ENCODE data around the gene PIN4.

Gene PIN4

DNA sequence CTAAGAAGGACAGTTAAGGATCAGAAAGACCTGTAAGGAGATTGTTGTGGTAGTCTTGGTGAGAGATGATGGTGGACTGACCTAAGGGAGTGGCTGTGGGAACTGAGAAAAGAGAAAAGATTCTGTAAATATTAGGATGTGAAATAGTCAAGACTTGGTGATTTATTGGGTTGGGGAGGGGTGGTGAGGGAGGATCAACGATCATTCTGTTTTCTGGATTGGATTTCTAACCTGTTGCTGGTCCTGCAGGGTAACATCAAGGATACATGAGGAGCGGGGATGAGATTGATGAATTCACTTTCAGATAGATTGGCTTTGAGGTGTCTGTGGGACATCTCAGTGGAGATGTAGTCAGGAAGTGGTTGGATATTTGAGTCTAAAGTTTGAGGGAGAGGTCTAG is 1.4 kb downstream of the PIN4 start:
- H3K4me3 ChIP-seq (ENCODE audit: low read depth, low read length), result peak overlapping the region; percentile 73; the same call in 1 of the 2 replicates
- ChIA-PET CTCF (no interaction called here), POLR2A (no interaction called here)

DNA sequence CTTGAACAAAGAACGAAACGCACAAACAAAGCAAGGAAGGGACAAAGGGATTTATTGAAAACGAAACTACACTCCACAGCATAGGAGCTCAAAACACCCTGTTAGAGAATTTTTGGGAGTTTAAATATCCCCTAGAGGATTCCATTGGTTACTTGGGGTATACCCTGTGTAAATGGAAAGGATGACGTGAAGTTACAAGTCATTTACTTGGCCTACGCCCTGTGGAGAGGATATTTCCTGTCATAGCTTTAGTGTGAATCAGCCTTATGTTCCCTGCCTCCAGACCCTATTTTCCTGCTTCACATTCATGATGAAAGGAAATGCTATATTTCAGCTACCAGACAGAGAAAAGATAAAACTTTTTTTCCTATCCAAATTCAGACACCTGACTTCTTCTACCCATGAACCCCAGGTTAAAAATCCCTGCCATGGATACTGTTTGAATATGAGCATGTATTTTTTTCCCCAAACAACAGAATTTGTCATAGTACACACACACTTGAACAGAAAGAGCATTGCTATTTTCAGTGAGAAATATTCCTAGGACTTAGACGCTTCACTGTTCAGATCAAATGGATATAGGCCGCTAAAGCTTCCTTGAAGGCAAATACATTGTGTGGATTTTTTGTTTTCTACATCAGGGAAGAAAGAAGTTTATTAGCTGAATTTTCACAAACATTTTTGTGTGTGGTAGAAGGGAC is 20.4 kb downstream of the PIN4 start:
- CTCF ChIA-PET, result no interaction called here
- POLR2A ChIA-PET, result no interaction called here
- TF ChIP-seq, protein P1, sequence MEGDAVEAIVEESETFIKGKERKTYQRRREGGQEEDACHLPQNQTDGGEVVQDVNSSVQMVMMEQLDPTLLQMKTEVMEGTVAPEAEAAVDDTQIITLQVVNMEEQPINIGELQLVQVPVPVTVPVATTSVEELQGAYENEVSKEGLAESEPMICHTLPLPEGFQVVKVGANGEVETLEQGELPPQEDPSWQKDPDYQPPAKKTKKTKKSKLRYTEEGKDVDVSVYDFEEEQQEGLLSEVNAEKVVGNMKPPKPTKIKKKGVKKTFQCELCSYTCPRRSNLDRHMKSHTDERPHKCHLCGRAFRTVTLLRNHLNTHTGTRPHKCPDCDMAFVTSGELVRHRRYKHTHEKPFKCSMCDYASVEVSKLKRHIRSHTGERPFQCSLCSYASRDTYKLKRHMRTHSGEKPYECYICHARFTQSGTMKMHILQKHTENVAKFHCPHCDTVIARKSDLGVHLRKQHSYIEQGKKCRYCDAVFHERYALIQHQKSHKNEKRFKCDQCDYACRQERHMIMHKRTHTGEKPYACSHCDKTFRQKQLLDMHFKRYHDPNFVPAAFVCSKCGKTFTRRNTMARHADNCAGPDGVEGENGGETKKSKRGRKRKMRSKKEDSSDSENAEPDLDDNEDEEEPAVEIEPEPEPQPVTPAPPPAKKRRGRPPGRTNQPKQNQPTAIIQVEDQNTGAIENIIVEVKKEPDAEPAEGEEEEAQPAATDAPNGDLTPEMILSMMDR (IDR thresholded peaks at IDR 0.05; ENCODE audit: insufficient read depth, low read length, missing control alignments), result no peak
- DNase-seq (ENCODE audit: low read depth, low spot score), result peak; percentile 12
- H3K4me3 ChIP-seq (ENCODE audit: low read depth, low read length), result no peak overlapping the region

More for the DNA sequence above, 1.4 kb downstream of the PIN4 start:
- no peak for DNase-seq (ENCODE audit: low read depth, low spot score)
- TF ChIP-seq, protein P1 (IDR thresholded peaks at IDR 0.05; ENCODE audit: insufficient read depth, low read length, missing control alignments), result no peak

DNA sequence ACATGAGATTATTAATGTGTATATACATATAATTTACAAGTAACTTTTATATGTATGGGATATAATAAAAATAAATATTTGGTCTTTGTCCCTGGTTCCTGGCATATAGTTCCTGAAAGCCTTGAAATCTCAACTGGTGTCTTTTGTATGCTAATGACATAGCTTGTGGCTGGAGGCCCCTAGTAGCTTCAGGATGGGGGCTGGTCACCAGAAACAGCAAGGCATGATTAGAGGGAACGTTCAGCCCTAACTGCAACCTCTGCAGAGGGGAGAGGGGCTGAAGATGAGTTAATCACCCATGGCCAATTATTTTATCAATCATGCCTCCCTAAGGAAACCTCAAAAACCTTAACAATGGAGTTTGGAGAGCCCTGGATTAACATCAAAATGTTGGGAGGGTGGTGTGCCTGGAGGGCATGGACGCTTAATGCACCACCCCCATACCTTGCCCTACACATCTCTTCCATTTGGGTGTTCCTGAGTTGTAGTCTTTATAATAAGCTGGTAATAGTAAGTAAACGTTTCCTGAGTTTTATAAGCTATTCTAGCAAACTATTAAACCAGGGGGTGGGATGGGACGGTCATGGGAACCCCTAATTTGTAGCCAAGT is 21.3 kb downstream of the PIN4 start:
- no peak for DNase-seq (ENCODE audit: low read depth, low spot score)
- ChIA-PET POLR2A (no interaction called here), CTCF (no interaction called here)
- H3K4me3 ChIP-seq (ENCODE audit: low read depth, low read length), result no peak overlapping the region
- TF ChIP-seq, protein P1 (IDR thresholded peaks at IDR 0.05; ENCODE audit: insufficient read depth, low read length, missing control alignments), result no peak

DNA sequence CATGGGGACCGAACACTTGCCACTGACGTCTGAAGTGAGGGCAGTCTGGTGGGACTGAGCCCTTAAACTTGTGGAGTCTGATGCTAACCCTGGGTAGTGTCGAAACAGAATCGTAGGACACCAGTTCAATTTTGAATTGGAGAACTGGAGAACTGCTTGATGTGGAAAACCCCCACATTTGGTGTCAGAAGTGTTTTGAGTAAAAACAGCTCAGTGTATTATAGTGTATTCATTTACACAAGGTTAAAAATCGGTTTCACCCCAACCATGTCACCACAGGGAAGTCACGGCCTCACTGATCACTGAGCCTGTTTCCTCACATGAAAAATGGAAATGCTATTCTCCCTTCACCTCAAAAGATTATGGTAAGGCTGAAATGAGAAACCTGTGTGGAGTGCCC is 21.9 kb downstream of the PIN4 start:
- no peak overlapping the region for H3K4me3 ChIP-seq (ENCODE audit: low read depth, low read length)
- ChIA-PET POLR2A (no interaction called here), CTCF (no interaction called here)
- TF ChIP-seq, protein P1 (IDR thresholded peaks at IDR 0.05; ENCODE audit: insufficient read depth, low read length, missing control alignments), result no peak
- no peak for DNase-seq (ENCODE audit: low read depth, low spot score)

DNA sequence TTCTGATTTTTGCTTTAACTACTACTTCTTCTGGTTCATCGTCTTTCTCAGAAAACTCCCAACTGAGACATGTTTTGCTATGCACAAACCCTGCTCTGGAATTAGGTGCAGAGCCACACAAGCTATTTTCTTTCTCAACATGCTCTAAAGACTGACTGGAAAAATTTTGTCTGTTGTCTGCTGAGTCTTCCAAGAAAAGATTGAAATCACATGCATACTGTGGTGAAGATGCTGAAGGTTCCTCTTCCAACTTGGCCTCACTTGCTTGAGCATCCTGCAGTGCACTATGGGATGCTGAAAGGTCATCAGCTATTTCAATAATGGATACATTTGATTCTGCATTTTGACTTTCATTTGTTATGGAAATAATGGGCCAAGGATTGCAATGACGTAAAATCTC is 24.1 kb downstream of the PIN4 start:
- CTCF ChIA-PET, result no interaction called here
- POLR2A ChIA-PET, result no interaction called here
- no peak overlapping the region for H3K4me3 ChIP-seq (ENCODE audit: low read depth, low read length)
- TF ChIP-seq, protein P1 (IDR thresholded peaks at IDR 0.05; ENCODE audit: insufficient read depth, low read length, missing control alignments), result no peak
- DNase-seq (ENCODE audit: low read depth, low spot score), result no peak

DNA sequence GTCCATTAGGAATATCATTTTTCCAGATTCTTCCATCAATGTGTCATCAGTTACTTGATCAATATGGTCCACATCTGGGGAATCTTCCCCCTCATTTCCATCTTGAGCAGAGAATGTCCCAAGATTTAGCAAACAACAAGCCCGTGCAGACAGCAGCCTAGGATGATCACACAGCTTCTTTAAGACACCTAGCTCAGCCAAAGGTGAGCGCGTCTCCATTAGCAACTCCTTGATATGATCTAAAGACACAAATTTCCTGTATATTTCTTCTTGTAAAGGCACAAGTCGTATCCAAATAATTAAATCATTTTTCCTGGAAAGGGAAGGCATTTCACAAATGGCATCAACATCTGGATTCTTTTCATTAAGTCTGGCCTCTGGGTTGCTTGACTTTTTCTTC is 25.8 kb downstream of the PIN4 start:
- CTCF ChIA-PET, result no interaction called here
- TF ChIP-seq, protein P1 (IDR thresholded peaks at IDR 0.05; ENCODE audit: insufficient read depth, low read length, missing control alignments), result no peak
- H3K4me3 ChIP-seq (ENCODE audit: low read depth, low read length), result no peak overlapping the region
- POLR2A ChIA-PET, result no interaction called here
- no peak for DNase-seq (ENCODE audit: low read depth, low spot score)

Measured in AG04449 (cell line).